AML-193 (cell line): Measurements from ENCODE around the gene HOXC12.

Experiments
- DNase-seq, 2 experiments: peaks; one replicate each; lab custom pipeline; 2025; lab: John Stamatoyannopoulos, UW

HOXC12 gene

GRCh38 chr12:53940443-53941014, 14.2 kb upstream of the HOXC12 start:
- DNase-seq = no peak

- no peak for DNase-seq
Observed at GRCh38 chr12:53941187-53941586, 13.5 kb upstream of the HOXC12 start.

GRCh38 chr12:53941750-53942149, 13.0 kb upstream of the HOXC12 start:
- no peak for DNase-seq

GRCh38 chr12:53942467-53942997, 12.2 kb upstream of the HOXC12 start:
- no peak for DNase-seq

- no peak for DNase-seq
Observed at GRCh38 chr12:53944209-53944608, 10.5 kb upstream of the HOXC12 start.

GRCh38 chr12:53944907-53945847, 9.5 kb upstream of the HOXC12 start:
- DNase-seq = no peak

- no peak for DNase-seq
Observed at GRCh38 chr12:53947743-53948142, 7.0 kb upstream of the HOXC12 start.

DNA sequence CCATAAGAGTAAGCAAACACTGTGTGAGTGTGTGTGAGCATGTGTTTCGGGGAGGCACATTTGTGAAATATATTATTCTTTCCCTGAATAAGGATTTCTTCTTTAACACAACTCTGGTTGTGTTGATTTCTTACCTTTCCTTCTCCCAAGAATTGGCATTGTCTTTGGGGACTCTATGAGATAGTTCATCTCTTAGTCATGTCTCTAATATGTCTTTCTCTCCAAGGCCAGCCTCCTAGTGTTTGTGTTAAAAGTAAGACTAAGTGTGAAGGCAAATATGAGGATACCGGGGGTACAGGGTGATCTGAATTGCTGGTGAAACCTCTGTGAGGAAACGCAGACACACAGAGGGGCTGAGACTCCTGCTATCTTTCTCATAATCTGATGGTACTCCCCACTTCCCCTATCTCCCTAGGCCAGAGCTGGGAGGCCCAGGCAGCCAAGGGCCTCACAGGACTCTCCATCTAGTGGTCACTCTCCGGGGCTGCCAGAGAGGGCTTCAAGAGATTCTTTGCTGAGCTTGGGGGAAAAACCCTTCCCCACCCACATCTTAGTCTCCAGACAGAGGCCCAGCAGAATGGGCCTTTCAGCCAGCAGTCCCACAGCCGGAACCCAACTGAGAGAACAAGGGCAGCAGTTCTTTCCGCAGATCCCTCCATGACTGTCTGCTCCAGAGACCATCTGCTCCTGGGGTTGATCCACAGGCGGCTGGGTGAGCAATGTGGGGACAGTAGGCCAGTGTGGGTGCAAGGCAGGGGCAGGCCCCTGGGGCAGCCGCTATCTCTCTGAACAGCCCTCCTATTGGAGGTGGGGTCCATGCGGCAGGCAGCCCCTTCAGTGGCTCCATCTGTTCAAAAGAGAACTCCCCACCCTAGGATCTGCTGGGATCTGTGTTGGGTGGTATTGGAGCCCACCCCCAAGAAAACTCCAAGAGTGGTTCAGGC, 5.8 kb upstream of the HOXC12 start:
- peak; percentile 26 to 45 for DNase-seq

GRCh38 chr12:53949631-53950436, 4.9 kb upstream of the HOXC12 start:
- DNase-seq = no peak

GRCh38 chr12:53950437-53950773, 4.3 kb upstream of the HOXC12 start:
- no peak for DNase-seq

DNA sequence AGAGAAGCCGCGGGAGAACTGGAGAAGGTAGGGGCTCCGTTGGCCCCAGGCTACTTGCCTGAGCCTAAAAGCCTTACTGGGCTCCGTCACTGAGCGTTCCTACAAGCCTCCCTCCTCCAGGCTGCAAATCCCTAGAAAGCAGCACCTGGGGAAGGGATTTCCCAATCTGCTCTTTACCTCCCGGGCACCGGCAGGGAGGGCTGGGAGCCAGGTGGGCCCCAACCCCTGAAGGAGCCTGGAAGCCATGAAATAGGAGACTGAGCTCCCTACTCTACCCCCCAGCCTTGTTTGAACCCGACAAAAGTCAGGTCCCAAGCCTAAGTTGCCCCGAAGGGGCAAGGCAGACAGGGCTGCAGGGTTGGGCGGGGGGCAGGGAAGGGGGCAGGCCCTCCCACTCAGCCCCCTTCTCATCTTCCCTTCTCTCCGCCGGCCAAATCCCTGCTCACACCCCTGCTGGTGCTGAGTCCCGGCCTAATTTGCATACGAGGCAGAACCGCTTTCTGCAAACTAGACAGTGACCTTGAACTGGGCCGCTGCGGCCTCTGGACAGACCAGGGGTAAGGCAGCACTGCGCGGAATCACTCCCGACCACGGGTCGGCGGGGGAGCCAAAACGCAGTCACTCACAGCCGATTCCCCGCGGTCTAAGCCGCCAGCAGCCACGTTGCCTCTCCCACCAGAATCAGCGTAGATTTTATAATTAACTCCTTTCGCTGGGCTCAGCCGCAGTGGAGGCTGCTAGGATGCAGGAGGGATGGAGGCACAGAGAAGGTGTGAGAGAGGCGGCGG, 3.7 kb upstream of the HOXC12 start:
- no peak for DNase-seq

DNA sequence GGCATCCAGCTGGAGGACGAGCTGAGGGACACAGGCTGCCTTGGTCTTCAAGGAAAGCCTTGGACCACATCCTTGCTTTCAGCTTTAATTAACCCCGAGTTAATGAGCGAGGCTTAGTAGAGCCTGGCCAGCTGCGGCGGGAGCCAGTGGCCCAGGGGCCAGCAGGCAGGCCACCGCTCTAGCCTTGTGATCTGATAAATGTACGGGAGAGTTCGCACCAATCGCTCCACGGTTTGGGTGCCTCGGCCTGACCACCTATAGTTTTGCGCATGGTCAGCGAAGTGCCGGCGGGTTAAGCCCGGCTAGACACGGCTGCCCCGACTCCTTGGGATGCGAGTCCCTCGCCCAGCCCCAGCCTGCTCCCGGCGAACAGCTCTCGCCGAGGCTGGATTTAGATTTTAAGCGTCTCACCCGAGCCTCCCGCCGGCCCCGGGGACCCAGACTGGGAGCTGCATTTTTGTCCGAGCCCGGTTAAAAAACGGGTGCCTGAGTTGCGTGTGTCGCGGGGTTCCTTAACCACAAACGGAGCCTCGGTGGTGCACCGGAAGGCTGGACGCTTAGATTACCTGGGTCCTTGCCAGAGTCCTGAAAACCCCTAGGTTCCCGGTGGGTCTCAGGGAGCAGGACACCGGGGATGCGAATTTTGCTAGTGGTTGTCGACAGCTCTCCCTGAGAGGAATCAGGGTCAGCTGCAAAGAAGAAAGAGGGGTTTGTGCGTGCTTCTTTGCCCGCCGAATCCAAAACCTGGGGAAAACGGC, 2.9 kb upstream of the HOXC12 start:
- no peak for DNase-seq

DNA sequence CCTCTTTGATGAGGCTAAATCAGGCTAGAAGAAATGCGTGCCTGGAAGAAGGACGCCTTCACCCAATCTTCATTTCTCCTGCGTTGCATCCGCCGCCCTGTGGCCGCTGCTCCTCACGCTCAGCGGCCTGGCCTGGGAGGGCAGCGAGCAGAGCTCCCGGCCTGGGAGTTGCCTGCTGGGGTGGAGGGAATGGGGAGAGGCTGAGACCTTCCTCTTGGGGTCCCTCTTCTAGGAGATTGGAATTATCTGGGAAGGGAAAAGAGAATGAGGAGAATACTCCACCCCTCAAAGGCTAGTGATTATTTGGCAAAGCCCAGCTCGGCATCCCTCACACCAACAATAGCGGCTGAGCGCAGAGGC, 2.4 kb upstream of the HOXC12 start:
- no peak for DNase-seq

DNA sequence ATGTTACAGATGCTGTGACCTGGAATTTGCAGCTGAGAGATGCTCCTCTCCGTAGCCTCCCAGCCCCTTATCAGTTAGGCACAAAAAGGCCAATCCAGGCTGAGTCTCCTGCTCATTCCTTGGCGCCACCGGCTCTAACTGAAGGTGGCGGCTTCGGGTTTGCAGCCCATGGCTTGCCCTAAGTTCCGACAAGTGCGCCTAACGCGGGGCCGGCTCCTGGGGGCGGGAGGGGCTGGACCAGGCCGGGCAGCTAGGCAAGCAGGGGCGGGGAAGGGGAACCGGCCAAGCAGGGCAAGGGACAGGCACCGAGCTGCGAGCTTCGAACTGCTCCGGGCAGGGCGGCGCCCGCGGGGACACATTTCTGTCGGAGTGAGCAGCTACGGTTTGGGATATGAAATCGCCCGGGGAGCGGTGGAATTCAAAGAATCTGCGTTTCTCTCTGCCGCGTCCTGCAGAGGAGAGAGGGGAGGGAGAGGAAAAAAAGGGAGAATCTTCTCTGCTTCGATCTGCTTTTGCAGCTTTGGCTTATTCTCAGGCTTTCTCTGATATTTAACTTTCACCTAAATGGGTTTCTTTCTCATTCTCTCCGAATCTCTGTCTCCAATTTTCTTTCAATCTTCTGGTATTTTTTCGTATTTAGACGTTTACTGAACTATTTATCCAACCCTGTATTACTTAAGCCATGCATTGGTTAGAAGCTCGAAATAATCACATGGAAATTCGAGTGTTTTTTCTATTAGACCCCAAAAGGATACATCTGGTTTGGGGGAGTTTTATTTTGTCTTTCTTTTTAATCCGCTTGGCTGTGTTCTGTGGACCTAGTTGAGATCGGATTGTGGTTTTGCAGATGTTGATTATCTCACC, 1.6 kb upstream of the HOXC12 start:
- DNase-seq = no peak

DNA sequence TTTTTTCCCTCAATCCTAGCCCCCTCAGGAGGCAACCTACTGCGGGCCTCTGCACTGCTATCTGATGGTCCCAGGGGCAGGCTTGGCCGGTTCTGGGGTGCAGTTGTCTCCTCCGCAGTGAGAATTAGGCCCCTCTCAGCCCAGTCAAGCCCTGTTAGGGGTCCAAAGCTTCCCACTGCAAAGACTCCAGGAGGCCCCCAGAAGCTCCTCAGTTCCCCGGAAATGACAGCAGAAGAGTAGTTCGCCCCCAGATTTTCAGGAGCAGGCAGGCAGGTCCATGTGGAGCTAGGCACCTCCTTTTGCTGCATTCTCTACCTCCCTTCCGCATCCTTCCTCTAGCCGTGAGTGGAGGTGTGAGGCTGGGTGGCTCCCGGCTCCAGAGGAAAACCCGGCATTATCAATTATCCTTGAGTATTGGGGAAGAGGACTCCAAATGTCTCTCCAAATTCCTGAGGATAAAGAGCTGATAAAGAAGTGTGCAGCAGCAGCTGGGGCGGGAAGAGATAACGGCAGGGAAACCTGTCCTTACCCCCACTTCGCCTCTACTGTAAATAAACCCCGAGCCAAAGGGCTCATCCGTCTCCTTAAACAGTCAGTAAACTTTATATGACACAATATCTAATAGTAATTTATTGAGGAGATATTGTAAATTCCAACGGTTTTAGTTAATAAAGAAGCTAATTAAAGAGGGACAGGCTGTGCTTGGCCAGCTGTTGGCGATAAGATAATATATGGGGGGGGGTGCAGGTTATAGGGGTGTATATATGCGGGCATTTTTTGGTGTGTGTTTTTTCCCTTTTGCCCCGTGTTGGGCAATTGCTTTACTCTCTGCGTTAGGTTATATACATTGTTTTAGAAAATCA, 641 bp upstream of the HOXC12 start:
- no peak for DNase-seq

GRCh38 chr12:53955036-53955775, 503 bp downstream of the HOXC12 start:
- DNase-seq = no peak

DNA sequence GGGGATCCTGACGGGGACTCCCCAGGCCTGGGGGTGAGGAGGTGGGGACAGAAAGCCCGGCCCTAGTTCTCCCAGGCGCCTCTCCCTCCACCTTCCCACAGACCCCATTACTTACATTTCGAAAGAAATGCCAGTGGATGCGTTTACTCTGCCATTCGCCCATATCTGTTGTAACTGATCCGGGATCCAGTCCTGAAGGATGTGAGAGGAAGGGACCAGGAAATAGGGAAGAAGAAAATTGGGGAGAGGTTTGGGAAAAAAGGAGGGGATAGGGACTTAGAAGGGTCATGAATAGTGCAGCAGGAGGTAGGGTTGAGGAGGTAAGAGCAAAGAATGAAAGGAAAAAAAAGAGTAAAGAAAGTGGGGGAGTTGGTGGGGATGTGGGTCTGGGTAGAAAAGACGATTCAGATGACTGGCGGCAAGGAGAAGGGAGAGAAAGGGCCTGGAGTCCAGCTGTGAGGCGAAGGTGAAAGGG, 1.1 kb downstream of the HOXC12 start:
- no peak for DNase-seq
